Body of pancreas (tissue), 4 donors: ENCODE data around the gene LRCH1.

ENCODE experiments used
- POLR2A ChIP-seq, 3 donors: fragments of 450-650 bp; IDR thresholded peaks; one replicate each; pipeline ENCODE4 v1.6.1; 2016; ENCODE audit warnings: antibody characterized with exemption in 3 of 3, mild to moderate bottlenecking in 2 of 3
- TF ChIP-seq, protein P1 (sequence below), 7 experiments: fragments of 450-650 bp in 4 of 7; fragments of 200-600 bp in 3 of 7; sonication (generic) in 3 of 7; IDR thresholded peaks; one replicate each; pipeline ENCODE4 v1.5.1; 2016 to 2019; ENCODE audit warnings: antibody characterized with exemption in 7 of 7

DNA sequence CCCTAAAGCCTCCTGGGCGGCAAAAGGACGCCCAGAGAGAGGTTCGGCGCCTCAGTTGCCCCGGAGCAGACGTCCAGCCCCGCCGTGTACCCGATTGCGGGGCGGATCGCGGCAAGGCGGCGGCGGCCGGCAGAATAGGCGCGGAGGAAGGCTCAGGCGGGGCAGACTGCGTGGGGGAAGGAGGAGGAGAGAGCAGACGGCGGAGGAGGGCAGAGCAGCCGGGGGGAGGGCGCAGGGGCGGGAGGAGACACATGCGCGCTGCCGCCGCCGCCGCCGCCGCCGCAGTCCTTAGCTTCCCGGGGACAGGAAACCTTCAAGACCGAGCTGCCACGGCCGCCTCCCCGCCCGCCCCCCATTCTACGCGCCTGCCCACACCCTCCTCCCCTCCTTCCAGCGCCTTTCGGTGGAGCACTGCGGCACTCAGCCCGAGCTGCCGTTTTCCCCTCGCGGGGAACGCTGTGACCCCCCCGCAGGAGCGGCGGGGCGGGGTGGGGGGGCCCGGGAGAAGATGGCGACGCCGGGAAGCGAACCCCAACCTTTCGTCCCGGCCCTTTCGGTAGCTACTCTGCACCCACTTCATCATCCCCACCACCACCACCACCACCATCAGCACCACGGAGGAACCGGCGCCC lies at the start of gene LRCH1:
- TF ChIP-seq, protein P1, sequence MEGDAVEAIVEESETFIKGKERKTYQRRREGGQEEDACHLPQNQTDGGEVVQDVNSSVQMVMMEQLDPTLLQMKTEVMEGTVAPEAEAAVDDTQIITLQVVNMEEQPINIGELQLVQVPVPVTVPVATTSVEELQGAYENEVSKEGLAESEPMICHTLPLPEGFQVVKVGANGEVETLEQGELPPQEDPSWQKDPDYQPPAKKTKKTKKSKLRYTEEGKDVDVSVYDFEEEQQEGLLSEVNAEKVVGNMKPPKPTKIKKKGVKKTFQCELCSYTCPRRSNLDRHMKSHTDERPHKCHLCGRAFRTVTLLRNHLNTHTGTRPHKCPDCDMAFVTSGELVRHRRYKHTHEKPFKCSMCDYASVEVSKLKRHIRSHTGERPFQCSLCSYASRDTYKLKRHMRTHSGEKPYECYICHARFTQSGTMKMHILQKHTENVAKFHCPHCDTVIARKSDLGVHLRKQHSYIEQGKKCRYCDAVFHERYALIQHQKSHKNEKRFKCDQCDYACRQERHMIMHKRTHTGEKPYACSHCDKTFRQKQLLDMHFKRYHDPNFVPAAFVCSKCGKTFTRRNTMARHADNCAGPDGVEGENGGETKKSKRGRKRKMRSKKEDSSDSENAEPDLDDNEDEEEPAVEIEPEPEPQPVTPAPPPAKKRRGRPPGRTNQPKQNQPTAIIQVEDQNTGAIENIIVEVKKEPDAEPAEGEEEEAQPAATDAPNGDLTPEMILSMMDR (IDR thresholded peaks at IDR 0.05): no peak
- TF ChIP-seq POLR2A (IDR thresholded peaks at IDR 0.05): peak; percentile 12 to 50 (median 46)
